GM19438 (cell line): ENCODE data around the gene ATXN1.

Experiments used
- ATAC-seq: cut with Tn5 transposase; IDR thresholded peaks from one replicate; pipeline ENCODE4 v1.9.1; 2021; ENCODE audit warnings: low read depth; ENCODE audit not compliant: unreplicated experiment

Gene ATXN1

GRCh38 chr6:16311763-16312162 lies 449.5 kb downstream of the ATXN1 start:
- no peak for ATAC-seq

DNA sequence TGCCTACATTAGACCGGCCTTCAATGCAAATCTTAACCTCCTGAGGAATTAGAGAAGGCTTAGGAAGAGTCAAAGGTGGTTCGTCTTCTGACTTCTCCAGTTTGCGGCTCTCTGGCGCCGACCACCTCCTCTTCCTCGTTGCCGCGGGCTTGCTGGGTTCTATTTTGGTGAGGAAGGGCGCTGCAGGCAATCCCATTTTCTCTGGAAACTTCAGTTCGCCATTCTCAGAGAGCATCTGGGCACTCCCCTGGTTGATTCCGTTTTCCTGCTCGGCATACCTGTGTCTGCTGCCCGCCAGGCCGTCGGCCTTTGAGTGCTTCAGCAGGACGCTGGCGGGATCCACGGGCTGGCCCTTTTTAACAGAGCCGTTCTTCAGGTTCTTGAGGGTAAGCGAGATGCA lies 454.9 kb downstream of the ATXN1 start:
- ATAC-seq: peak; percentile 6

- ATAC-seq: peak; percentile 33
Measured at GRCh38 chr6:16305788-16306187, 455.5 kb downstream of the ATXN1 start.

GRCh38 chr6:16305246-16305725 lies 456.0 kb downstream of the ATXN1 start:
- ATAC-seq: peak; percentile 68

DNA sequence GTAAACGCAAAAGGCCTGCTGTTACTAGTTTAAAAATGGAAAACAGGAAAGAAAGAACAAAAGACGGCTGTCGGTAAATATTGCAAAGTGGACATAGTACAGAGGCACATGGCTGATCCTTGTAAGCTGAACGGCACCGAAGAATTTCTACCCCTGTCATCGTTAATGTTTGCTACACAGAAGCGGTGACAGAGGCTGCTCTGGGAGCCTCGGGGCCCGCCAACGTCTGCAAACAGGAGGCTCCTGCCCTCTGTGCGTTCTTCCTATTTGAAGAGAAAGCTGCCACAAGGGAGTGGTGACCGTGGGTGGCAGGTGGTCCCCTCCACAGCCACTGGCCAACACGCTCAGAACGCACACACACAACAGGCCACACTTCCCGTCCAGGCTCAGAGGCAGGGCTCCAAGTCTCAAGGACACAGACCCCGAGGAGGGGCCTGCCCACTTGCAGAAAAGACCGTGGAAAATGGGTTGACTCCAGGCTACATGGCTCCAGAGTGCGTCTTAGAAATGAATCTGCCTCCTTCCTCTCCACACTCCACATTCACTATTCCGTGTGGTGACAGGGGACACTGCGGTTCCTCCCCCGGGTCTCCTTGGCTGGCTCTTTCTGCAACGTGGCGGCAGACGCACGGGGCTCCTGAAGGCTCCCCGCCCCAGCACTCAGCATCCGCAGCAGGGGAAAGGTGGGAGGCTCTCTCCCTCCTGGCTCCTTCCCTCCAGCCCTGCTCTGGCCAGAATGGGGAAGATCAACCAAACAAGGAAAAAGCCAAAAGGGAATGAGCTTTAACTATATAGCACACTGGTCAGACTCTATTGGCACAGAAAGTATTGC lies 458.3 kb downstream of the ATXN1 start:
- ATAC-seq: no peak

GRCh38 chr6:16301511-16301910 lies 459.7 kb downstream of the ATXN1 start:
- ATAC-seq: peak; percentile 56

- no peak for ATAC-seq
Measured at GRCh38 chr6:16299861-16300260, 461.4 kb downstream of the ATXN1 start.

- no peak for ATAC-seq
Measured at GRCh38 chr6:16296061-16296670, 465.1 kb downstream of the ATXN1 start.

DNA sequence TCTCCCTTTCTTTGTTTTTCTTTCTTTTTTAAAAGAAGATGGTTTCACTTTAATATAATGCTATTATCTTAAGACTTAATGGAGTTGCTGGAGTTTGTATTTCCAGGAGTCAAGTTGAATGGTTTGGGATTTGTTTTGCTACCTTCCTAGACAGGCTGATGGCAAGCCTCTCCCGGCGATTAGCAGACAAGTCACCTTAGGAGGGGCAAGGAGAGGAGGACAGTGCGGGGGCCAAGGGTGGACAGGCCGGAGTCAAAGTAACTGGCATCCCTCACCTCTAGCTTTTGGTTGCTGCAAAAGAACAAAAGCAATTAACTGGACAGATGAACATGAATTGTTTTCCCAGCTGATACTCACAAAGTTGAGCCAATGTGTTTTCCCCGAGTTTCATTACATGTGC lies 465.8 kb downstream of the ATXN1 start:
- no peak for ATAC-seq

DNA sequence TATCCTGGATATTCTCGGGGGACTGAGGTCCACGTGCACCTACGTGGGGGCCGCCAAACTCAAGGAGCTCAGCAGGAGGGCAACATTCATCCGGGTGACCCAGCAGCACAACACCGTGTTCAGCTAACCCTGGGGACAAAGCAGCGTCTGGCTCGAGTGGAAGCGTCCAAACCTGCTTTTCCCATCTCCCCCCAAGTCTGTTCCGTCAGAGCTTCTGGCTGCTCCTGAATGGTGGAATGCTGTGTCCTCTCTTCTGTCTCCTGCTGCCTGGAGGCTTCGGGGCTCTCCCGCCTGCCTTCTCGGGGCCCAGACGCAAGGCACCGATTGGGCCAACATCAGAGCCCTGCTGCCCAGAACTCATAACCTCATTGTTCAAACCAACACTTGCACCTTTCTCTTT lies 466.2 kb downstream of the ATXN1 start:
- ATAC-seq: no peak

- ATAC-seq: no peak
Measured at GRCh38 chr6:16294371-16294770, 466.9 kb downstream of the ATXN1 start.

- ATAC-seq: no peak
Measured at GRCh38 chr6:16292942-16293341, 468.3 kb downstream of the ATXN1 start.

- ATAC-seq: no peak
Measured at GRCh38 chr6:16292432-16292831, 468.8 kb downstream of the ATXN1 start.

GRCh38 chr6:16291739-16292138 lies 469.5 kb downstream of the ATXN1 start:
- ATAC-seq: no peak

DNA sequence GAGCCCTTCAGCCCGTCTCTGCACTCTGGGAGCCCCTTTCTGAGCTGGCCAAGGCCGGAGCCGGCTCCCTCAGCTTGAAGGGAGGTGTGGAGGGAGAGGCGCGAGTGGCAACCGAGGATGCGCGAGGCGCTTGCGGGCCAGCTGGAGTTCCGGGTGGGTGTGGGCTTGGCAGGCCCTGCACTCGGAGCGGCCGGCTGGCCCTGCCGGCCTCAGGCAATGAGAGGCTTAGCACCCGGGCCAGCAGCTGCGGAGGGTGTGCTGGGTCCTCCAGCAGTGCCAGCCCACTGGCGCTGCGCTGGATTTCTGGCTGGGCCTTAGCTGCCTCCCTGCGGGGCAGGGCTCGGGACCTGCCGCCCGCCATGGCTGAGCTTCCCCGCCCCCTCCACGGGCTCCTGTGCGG lies 473.1 kb downstream of the ATXN1 start:
- ATAC-seq: no peak

GRCh38 chr6:16286151-16286522 lies 475.1 kb downstream of the ATXN1 start:
- no peak for ATAC-seq

DNA sequence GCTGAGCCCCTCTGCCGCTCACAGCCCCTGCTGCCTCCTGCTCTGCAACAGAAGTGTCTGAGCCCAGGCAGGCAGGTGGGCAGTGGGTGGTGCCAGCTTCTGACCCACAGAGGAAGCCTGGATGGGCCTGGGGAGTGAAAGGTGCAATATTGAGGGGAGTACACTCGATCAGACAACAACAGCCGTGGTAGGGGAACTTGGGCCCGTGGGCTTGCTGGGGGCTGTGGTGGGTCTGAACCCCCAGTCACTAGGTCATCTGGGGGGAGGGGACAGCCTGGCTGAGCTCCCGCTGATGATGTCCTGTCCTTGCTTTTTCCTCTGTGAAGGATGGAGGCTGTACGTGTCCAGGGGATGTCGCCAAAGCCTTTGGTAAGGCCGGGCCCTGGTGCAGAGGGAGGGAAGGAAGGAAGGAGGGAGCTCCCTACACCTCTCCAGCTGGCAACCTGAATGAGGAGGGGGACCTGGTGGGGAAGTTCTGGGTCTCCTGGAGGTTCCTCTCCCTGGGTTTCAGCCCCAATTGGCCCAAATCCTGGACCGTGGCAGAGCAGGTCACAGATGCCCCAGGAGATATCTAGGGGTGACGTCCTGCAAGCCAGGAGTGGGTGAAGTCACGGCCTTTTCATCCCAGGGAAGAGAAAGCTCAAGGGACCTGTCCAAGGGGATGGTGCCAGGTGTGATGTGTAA lies 475.7 kb downstream of the ATXN1 start:
- ATAC-seq: no peak

DNA sequence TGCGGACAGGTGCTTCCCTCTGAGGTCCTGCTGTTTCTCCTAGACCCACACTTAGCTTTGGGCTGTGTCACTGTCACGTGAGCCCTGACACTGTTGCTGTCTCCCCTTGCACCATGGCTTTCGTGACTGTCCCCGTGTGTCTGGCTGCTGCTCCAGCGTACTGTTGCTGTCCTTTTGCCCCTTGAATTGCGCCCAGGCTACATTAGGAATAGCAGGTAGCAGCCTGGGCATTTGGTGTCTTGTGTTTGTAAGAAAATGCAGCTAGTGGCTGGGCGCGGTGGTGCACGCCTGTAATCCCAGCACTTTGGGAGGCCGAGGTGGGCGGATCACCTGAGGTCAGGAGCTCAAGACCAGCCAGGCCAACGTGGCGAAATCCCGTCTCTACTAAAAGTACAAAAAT lies 476.8 kb downstream of the ATXN1 start:
- ATAC-seq: no peak

- ATAC-seq: no peak
Measured at GRCh38 chr6:16282370-16282769, 478.9 kb downstream of the ATXN1 start.

- ATAC-seq: no peak
Measured at GRCh38 chr6:16279243-16279642, 482.0 kb downstream of the ATXN1 start.

DNA sequence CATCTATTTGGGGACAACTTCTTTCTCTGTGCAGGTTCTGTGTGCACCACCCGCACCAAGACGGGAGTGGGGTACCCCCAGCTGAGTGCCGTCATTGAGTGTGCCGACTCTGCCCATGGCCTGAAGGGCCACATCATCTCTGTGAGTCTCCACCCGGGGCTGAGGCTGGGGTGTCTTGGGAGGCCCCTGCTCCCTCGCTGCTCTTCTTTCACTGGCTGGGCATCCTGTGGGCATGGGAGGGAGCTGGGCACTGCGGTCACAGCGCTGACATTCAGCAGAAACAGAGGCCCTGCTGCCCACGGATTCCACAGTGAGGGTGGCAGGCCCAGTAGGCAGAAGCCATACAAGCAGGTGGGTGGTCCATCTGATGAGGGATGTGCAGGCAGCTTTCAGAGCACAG lies 482.5 kb downstream of the ATXN1 start:
- no peak for ATAC-seq
